ENCODE data around the gene PSME2. TPM values are rescaled to one million over a fixed set of nuclear protein-coding genes. Genes with fewer than 3 reads are reported as not detected.
A peak's percentile ranks its signal among the peaks of the same experiment; 100 is the strongest.

PSME2 gene
- total RNA-seq, 1 experiment from 2014 or later = 134 TPM

DNA sequence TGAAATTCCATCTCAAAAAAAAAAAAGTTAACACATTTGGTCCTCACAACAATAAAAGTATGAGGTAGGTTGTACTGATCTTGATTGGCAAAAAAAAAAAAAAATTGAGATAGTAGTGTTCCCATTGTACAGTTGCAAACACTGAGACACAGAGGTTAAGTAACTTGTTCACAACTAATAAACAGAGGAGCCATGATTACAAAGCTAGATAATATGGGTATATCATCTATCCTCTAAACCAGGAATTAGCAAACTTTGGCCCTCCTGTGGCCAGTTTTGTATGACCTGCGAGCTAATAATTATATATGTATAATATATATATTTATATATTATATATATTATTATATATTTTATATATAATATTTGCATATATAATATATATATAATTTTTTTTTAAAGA is 12.7 kb downstream of the PSME2 start:
- CTCF ChIA-PET = interaction anchor here (0.7 to 1.1 kb wide), 4 partner anchors 14 to 140 kb away, joined by 3 to 10 read pairs (median 6); no protein-coding TSS in a partner anchor
- intact Hi-C loops (cut with micrococcal nuclease) = no loop called here
- BruUV-seq (replicated peaks) = no TSS peak
- Mint-ChIP-seq H3K27me3 (ENCODE audit: insufficient read depth, unreplicated experiment) (no peaks in the 10 kb centered on the region), H3K9me3 (ENCODE audit: unreplicated experiment) (no peaks in the 10 kb centered on the region), H3K4me3 (ENCODE audit: unreplicated experiment) (no peak overlapping the region), H3K4me1 (ENCODE audit: insufficient read depth, unreplicated experiment) (peaks cover 36% of the 10 kb centered on the region), H3K27ac (ENCODE audit: low read depth, unreplicated experiment) (no peak overlapping the region), H3K36me3 (ENCODE audit: insufficient read depth, unreplicated experiment) (peaks cover 16% of the 10 kb centered on the region)
- POLR2A ChIA-PET = interaction anchor here (0.7 to 12.5 kb wide), 4 partner anchors 17 to 80 kb away, joined by 4 to 252 read pairs (median 10); partner anchors contain the start of genes CHMP4A, DCAF11, NRL and TM9SF1
- no peak for DNase-seq (ENCODE audit: unreplicated experiment)
- TF ChIP-seq, protein P1, sequence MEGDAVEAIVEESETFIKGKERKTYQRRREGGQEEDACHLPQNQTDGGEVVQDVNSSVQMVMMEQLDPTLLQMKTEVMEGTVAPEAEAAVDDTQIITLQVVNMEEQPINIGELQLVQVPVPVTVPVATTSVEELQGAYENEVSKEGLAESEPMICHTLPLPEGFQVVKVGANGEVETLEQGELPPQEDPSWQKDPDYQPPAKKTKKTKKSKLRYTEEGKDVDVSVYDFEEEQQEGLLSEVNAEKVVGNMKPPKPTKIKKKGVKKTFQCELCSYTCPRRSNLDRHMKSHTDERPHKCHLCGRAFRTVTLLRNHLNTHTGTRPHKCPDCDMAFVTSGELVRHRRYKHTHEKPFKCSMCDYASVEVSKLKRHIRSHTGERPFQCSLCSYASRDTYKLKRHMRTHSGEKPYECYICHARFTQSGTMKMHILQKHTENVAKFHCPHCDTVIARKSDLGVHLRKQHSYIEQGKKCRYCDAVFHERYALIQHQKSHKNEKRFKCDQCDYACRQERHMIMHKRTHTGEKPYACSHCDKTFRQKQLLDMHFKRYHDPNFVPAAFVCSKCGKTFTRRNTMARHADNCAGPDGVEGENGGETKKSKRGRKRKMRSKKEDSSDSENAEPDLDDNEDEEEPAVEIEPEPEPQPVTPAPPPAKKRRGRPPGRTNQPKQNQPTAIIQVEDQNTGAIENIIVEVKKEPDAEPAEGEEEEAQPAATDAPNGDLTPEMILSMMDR (IDR thresholded peaks at IDR 0.05; ENCODE audit: unreplicated experiment) = no peak

DNA sequence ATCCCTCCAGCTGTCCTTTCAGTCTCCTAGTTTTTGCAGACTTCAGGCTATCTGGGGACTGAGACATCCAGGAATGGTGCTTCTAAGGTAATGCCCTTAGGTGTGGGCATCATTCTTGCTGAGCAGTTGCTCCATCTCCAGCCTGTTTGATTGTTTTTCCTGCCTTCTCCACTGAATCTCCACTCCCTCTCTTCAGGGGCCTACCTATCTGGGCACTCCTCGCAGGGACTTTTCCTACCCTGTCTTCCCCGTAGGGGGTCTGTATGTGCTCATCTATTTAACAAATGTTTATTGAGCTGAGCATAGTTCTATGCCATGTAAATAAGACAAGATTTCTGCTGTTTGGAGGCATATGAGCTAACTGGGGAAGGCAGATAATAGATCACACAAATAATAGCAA is 13.4 kb downstream of the PSME2 start:
- H3K9me3 Mint-ChIP-seq (ENCODE audit: unreplicated experiment) = no peaks in the 10 kb centered on the region
- peak overlapping the region; percentile 71 for H3K27ac Mint-ChIP-seq (ENCODE audit: low read depth, unreplicated experiment)
- TF ChIP-seq, protein P1 (IDR thresholded peaks at IDR 0.05; ENCODE audit: unreplicated experiment) = no peak
- intact Hi-C loops (cut with micrococcal nuclease) = no loop called here
- H3K27me3 Mint-ChIP-seq (ENCODE audit: insufficient read depth, unreplicated experiment) = no peaks in the 10 kb centered on the region
- BruUV-seq (replicated peaks) = no TSS peak
- H3K36me3 Mint-ChIP-seq (ENCODE audit: insufficient read depth, unreplicated experiment) = peaks cover 9% of the 10 kb centered on the region
- peaks cover 36% of the 10 kb centered on the region for H3K4me1 Mint-ChIP-seq (ENCODE audit: insufficient read depth, unreplicated experiment)
- CTCF ChIA-PET = interaction anchor here (0.5 to 1.5 kb wide), 7 partner anchors 15 to 942 kb away, joined by 3 to 5 read pairs (median 3); partner anchors contain the start of gene DCAF11
- DNase-seq (ENCODE audit: unreplicated experiment) = no peak
- H3K4me3 Mint-ChIP-seq (ENCODE audit: unreplicated experiment) = no peak overlapping the region
- POLR2A ChIA-PET = interaction anchor here (0.7 to 12.5 kb wide), 4 partner anchors 8 to 17 kb away, joined by 3 to 252 read pairs (median 5); partner anchors contain the start of genes DCAF11, EMC9 and NRL

DNA sequence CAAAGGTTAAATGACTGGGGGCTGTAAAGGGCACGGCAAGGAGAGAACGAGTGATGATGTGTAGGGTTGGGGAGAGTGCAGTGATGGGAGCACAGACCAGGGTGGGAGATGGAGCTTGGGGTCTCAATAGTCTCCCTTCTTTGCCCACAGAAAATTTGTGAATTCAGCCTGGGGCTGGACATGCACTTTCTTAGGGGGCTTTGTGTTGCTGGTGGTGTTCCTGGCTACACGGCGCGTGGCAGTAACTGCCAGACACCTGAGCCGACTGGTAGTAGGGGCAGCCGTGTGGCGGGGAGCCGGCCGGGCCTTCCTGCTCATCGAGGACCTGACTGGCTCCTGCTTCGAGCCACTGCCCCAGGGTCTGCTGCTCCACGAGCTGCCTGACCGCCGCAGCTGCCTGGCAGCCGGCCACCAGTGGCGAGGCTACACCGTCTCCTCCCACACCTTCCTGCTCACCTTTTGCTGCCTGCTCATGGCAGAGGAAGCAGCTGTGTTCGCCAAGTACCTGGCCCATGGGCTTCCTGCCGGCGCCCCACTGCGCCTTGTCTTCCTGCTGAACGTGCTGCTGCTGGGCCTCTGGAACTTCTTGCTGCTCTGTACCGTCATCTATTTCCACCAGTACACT is 14.2 kb downstream of the PSME2 start:
- Mint-ChIP-seq H3K4me3 (ENCODE audit: unreplicated experiment) (no peak overlapping the region), H3K4me1 (ENCODE audit: insufficient read depth, unreplicated experiment) (peaks cover 31% of the 10 kb centered on the region), H3K9me3 (ENCODE audit: unreplicated experiment) (no peaks in the 10 kb centered on the region), H3K27ac (ENCODE audit: low read depth, unreplicated experiment) (peak overlapping the region; percentile 71), H3K27me3 (ENCODE audit: insufficient read depth, unreplicated experiment) (no peaks in the 10 kb centered on the region), H3K36me3 (ENCODE audit: insufficient read depth, unreplicated experiment) (peaks cover 2% of the 10 kb centered on the region)
- peak; percentile 66 for DNase-seq (ENCODE audit: unreplicated experiment)
- TF ChIP-seq, protein P1 (IDR thresholded peaks at IDR 0.05; ENCODE audit: unreplicated experiment) = no peak
- intact Hi-C loops (cut with micrococcal nuclease) = no loop called here
- ChIA-PET CTCF (interaction anchor here (0.5 to 1.5 kb wide), 6 partner anchors 18 to 941 kb away, joined by 3 to 5 read pairs (median 3); partner anchors contain the start of gene DCAF11), POLR2A (interaction anchor here (0.7 to 12.5 kb wide), 4 partner anchors 9 to 16 kb away, joined by 3 to 252 read pairs (median 5); partner anchors contain the start of genes DCAF11, EMC9 and NRL)
- no TSS peak for BruUV-seq (replicated peaks)

DNA sequence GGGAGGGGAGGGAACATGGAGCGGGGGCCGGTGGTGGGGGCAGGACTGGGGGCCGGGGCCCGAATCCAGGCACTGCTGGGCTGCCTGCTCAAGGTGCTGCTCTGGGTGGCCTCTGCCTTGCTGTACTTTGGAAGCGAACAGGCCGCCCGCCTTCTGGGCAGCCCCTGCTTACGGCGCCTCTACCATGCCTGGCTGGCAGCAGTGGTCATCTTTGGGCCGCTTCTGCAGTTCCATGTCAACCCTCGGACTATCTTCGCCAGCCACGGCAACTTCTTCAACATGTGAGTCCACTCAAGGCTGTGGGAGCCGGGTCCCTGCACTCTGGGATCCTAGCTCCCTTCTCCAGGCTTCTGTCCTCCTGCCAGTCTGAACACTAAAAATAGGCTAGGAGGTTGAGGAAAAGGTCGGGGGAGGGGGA is 14.9 kb downstream of the PSME2 start:
- ChIA-PET POLR2A (interaction anchor here (0.6 to 12.5 kb wide), 3 partner anchors 10 to 837 kb away, joined by 3 to 252 read pairs (median 7); partner anchors contain the start of genes DCAF11, EMC9 and NRL), CTCF (interaction anchor here (0.9 to 1.5 kb wide), 3 partner anchors 17 to 28 kb away, joined by 3 to 5 read pairs (median 4); partner anchors contain the start of gene DCAF11)
- TF ChIP-seq, protein P1 (IDR thresholded peaks at IDR 0.05; ENCODE audit: unreplicated experiment) = no peak
- H3K9me3 Mint-ChIP-seq (ENCODE audit: unreplicated experiment) = no peaks in the 10 kb centered on the region
- no peaks in the 10 kb centered on the region for H3K27me3 Mint-ChIP-seq (ENCODE audit: insufficient read depth, unreplicated experiment)
- no peak overlapping the region for H3K4me3 Mint-ChIP-seq (ENCODE audit: unreplicated experiment)
- DNase-seq (ENCODE audit: unreplicated experiment) = no peak
- BruUV-seq (replicated peaks) = no TSS peak
- H3K4me1 Mint-ChIP-seq (ENCODE audit: insufficient read depth, unreplicated experiment) = peaks cover 26% of the 10 kb centered on the region
- H3K36me3 Mint-ChIP-seq (ENCODE audit: insufficient read depth, unreplicated experiment) = no peaks in the 10 kb centered on the region
- H3K27ac Mint-ChIP-seq (ENCODE audit: low read depth, unreplicated experiment) = no peak overlapping the region
- intact Hi-C loops (cut with micrococcal nuclease) = no loop called here

Measured in MCF 10A (cell line).